HuH-7 (cell line): Measurements from ENCODE around the gene SIVA1.
"Not testable (repeated sequence)": the region's sequence is repeated elsewhere in the genome, so short reads cannot be mapped to it uniquely, and the experiment has no call there.

Experiments
- DNase-seq: peaks from one replicate; pipeline ENCODE4 v3.0.0; 2011; ENCODE audit warnings: low spot score

SIVA1 gene

DNA sequence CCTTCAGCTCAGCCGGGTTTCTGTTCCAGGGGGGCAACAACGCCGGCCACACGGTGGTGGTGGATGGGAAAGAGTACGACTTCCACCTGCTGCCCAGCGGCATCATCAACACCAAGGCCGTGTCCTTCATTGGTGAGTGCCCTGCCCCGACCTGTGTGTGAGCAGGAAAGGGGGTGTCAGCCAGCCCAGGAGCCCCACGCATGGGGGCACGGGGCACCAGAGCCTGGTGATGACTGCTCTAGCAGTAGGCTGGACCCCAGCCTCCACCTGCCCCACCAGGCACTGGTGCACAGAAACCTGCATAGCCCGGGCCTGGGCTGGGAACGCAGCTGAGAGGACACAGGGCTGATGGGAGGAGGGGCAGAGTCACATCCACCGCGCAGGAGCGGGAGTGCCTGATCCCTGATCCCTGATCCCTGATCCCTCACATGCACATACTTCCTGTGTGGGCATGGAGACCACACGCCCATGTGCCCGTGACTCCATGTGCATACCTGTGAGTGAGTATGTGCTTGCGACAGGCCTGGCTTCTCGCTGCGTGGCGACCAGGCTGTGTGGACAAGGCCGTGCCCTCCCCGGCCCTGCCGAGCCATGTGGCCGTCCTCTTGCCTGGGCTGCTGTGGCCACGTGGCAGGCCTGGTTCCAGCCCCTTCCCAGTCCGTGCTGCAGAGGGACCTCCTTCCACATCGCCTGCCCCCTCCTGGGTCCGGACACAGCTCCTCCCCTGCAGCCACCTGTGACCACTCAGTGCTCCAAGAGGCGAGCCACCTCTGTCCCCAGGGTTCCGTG is 17.8 kb upstream of the SIVA1 start:
- DNase-seq: no peak

DNA sequence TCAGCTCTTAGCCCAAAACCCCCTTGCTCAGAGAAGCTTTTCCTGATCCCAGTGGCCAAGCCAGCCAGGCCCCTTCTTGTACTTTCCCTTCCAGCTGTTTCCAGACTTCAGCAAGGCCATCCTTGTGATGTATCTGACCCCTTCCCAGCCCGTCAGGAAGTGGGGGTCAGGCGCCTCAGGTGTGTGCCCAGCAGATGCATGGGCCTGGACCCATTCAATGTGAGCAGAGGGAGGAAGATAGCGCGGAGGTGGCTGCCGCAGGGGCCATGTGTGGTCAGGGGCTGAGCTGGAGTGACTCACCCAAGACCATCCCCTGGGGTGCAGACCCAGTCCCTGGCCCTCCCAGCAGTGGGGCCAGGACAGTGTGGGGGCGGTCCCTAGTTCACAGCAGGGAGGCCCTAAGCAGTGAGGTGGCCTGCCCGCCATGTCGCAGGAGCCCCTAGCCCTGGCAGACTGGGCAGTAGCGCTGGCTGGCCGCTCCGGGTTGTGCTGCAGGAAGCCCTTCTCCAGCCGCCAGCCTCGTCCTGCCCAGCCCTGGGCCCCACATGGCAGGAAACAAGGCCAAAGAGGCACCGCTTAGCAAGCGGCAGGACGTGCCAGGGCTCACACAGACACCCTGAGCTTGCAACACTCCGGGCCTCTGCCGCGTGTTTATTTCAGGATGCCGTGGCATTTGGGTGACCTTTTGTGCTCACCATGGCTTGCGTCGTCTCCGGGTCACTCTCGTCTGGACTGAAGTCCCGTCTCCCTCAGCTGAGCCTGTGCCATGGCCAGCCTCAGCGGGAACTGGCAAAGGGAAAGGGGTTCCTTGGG is 16.9 kb upstream of the SIVA1 start:
- DNase-seq: no peak

DNA sequence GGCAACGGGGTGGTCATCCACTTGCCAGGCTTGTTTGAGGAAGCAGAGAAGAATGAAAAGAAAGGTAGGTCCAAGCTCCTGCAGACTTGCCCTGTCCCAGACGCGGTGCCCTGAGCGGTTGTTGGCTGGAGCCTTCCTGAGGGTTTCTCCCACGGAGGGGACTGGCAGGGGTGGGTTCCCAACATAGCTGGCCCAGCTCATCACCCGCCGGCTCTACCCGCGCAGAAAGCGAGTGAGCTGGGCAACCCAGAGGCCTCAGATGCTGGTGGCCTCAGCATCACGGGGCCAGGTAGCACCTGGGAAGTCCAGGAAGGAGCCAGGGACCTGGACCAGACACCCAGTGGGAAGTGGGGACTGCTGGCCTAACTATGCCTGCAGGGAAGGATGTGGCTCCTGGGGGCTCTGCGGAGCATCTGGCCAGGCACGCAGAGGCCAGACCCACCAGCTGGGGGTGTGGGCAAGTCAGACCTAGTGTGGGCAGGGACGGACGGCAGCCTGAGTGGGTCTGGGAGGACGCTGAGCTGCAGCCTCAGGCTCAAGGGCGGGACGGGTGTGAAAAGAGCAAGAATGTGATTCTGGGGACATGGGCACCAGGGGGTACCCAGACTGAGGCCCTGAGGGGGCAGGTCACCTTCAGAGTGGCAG is 14.4 kb upstream of the SIVA1 start:
- no peak for DNase-seq

DNA sequence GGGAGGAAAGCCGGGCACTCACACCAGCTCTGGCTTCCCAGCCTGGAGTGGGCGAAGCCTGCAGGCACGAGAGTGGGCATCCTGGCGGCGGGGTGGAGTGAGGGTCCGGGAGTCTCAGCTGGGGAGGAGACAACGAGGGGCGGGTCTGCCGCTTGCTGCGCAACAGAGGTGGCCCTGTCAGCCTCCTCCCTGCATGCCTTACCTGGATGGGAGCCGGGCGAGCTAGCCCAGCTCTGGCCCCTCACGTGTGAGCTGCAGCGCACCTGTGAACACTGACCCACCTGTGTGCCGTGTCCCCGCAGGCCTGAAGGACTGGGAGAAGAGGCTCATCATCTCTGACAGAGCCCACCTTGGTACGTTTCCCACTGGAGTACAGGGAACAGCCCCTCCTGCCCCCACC is 13.9 kb upstream of the SIVA1 start:
- DNase-seq: no peak

- DNase-seq: no peak
Observed at GRCh38 chr14:104739546-104740516, 13.1 kb upstream of the SIVA1 start.

GRCh38 chr14:104741108-104741802 is 11.7 kb upstream of the SIVA1 start:
- DNase-seq: no peak

DNA sequence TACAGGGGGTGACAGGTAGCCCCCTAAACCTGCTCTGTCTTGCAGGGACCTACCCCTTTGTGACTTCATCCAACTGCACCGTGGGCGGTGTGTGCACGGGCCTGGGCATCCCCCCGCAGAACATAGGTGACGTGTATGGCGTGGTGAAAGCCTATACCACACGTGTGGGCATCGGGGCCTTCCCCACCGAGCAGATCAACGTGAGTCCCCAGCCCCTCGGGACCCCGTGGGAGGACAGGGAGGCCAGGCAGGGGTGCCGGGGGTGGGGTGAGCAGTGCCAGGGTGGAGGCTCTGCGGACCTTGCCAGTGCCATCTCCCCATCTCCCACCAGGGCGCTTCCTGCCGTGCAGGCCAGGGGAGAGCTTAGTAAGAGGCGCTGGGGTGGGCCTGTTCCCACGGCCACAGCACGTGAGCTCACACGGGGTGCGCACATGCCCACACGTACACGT is 11.1 kb upstream of the SIVA1 start:
- DNase-seq: no peak

DNA sequence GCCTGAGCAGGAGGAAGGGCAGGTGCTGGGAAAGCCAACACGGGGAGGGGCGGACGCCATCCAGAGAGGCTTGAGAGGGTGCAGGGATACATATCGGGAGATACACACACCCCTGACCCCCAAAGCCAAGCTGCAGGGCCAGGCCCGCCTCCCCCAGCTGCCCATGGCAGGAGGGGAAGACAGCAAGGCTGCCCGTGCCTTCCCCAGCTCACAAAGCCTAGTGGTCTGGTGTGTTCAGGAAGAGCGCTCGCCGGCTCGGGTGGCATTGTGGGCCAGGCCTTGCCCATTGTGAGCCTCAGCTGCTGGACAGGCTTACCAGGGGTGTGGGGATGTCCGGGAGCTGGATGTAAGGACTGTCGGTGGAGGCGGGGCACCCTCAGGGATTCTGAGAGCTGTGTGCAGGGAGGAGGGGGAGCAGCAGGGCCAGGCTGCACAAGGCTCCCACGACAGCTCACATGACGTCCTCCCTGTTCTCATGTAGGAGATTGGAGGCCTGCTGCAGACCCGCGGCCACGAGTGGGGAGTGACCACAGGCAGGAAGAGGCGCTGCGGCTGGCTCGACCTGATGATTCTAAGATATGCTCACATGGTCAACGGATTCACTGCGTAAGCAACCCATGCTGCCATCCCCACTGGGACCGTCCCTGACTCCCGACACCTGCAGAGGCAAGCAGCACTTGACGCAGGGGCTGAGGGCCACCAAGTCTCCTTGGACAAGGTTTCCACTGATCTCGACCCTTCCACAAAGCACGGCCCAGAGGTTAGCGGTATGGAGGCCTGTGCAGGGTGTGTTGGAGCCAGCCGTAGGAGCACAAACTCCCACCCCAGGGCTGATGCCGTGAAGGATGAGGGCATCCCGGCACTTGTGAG is 10.1 kb upstream of the SIVA1 start:
- DNase-seq: no peak

GRCh38 chr14:104743461-104744380 is 9.2 kb upstream of the SIVA1 start:
- no peak for DNase-seq

DNA sequence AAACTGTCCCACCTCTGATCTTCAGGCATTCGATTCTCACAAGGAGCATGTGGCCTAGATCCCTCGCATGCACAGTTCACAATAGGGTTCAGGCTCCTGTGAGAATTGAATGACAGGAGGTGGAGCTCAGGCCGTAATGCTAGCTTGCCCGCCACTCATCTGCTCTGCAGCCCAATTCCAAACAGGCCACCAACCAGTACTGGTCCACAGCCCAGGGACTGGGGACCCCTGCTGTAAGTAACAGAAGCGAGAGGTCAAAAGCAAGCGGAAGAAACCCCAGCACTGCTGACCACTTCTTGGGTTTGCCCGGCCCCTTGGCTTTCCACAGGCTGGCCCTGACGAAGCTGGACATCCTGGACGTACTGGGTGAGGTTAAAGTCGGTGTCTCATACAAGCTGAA is 8.5 kb upstream of the SIVA1 start:
- no peak for DNase-seq

- no peak for DNase-seq
Observed at GRCh38 chr14:104745431-104745830, 7.5 kb upstream of the SIVA1 start.

DNA sequence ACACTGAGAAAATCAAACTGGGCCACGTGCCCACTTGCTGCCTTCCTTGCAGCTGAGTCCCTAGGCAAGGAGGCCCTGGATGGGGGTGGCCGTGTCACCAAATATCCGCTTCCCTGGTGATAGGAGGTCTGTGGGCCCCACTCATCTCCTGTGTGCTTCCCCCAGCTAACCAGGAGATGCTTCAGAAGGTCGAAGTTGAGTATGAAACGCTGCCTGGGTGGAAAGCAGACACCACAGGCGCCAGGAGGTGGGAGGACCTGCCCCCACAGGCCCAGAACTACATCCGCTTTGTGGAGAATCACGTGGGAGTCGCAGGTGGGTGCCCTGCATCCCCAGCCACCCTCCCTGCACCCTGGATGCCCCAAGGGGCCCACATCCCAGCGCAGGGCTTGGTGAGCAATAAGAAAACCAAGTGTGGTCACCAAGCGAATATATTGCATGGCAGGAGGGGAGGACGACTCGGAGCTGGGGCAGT is 6.8 kb upstream of the SIVA1 start:
- DNase-seq: no peak

DNA sequence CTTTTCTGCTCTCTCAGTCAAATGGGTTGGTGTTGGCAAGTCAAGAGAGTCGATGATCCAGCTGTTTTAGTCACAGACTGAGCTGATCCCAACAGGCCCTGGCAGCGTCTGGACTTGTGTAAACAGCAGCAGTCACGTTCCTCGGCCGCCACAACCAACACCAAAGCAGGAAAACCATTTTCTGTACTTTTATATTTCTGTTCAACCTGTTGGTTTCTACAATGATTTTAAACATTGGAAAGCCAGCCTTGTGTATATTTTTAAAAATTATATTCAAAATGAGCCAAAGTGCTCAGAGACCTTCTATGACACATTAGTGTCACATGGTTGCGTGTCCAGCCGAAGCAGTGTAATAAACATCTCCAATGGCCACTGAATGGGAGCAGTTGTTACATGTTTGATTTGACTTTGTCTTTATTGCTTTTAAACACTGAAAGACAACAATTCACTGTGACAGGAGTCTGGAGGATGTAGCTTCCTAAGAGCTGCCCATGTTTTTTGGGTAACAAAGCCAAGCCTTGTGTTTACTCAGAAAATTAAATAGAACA is 5.9 kb upstream of the SIVA1 start:
- DNase-seq: no peak

DNA sequence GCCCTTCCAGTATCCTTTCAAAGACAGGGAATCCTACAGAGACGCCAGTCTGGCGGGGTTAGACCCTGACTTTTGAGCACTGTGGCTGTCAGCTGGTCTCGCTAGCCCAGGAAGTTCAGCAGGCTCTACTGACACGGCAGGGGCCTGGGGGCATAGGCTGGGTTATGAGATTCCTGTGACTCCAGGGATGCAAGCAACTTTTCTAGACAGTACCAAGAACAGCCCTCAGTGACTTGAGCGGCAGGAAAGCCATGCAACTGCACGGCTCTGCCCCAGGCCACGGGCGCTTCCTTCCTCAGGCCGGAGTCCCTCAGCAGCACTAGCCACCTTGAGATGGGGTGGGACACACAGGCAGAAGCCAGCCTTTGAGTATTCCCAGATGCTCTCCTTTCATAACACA is 5.1 kb upstream of the SIVA1 start:
- no peak for DNase-seq

GRCh38 chr14:104749111-104749649 is 3.8 kb upstream of the SIVA1 start:
- DNase-seq: peak; percentile 69

DNA sequence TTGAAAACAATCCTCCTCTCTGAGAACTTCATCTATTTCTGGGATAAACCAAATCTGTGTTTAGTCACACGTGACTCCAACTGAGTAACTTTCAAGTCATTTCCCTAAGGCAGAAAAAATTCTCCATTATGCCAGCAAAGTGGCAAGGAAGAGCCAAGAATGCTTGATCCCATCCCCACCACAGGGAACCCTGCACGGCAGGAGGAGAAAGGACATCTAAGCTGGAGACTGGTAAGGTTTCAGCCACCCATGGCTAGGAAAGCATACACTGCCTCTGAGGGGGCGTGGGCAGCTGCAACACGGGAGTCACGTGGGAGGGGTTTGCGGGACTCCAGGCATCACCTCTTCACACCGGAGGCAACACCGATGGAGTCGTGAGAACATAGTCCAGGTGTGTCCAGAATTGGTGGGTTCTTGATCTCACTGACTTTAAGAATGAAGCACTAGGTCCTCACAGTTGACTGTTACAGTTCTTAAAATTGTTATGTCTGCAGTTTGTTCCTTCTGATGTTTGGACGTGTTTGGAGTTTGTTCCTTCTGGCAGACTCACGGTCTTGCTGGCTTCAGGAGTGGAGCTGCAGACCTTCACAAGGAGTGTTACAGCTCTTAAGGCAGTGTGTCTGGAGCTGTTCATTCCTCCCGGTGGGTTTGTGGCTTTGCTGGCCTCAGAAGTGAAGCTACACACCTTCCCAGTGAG is 2.7 kb upstream of the SIVA1 start:
- DNase-seq: no peak

DNA sequence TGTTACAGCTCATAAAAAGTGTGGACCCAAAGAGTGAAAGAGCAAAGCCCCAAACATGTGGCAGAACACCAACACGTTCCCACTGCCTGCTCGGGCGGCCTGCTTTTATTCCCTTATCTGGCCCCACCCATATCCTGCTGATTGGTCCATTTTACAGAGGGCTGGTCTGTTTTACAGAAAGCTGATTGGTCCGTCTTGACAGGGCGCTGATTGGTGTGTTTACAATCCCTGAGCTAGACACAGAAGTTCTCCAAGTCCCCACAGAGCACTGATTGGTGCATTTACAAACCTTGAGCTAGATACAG is 2.2 kb upstream of the SIVA1 start:
- DNase-seq: not testable (repeated sequence)
